ENCODE data around the gene PCBP3. TPM values are rescaled to one million over a fixed set of nuclear protein-coding genes. Genes with fewer than 3 reads are reported as not detected.

Gene PCBP3
- total RNA-seq, 1 experiment from 2014 or later: not detected

GRCh38 chr21:45629046-45629981, 14.2 kb upstream of the PCBP3 start:
- TF ChIP-seq POLR2AphosphoS5 (IDR thresholded peaks at IDR 0.05; ENCODE audit: low read depth, low read length) (no peak), SIN3A (IDR thresholded peaks at IDR 0.05; ENCODE audit: borderline replicate concordance, insufficient read depth, low read depth, low read length) (no peak), REST (IDR thresholded peaks at IDR 0.05; ENCODE audit: insufficient read depth in 1 of 2, low read depth in 2 of 2, low read length in 1 of 2) (no peak), CTCF (IDR thresholded peaks at IDR 0.05) (no peak), TCF7L2 (IDR thresholded peaks at IDR 0.05; ENCODE audit: low read depth, low read length) (no peak)
- ATAC-seq (no peak), DNase-seq (ENCODE audit: low read depth, low spot score) (no peak)
- ChIA-PET POLR2A (no interaction called here), CTCF (no interaction called here)
- H3K9me3 ChIP-seq (ENCODE audit: control insufficient read depth, insufficient read depth, low read depth, low read length): no peaks in the 10 kb centered on the region
- no peak overlapping the region for H3K27ac ChIP-seq (ENCODE audit: low read length)
- intact Hi-C loops (cut with micrococcal nuclease; ENCODE audit: unreplicated experiment) (no loop called here), in situ Hi-C loops (cut with HindIII; ENCODE audit: low pct_unique_long_range_greater_than_20kb, low sequenced_read_pairs) (no loop called here)
- no peaks in the 10 kb centered on the region for H3K36me3 ChIP-seq (ENCODE audit: control insufficient read depth, insufficient read depth, low read length)
- H3K4me3 ChIP-seq (ENCODE audit: low read depth in 2 of 2, low read length in 2 of 2): no peak overlapping the region
- no peaks in the 10 kb centered on the region for H3K27me3 ChIP-seq (ENCODE audit: control insufficient read depth, insufficient read depth, low read length)
- no peaks in the 10 kb centered on the region for H3K4me1 ChIP-seq (ENCODE audit: control insufficient read depth, insufficient read depth, low read length)
- no TSS peak for BruUV-seq (replicated peaks)

- BruUV-seq (replicated peaks): no TSS peak
- in situ Hi-C loops (cut with HindIII; ENCODE audit: low pct_unique_long_range_greater_than_20kb, low sequenced_read_pairs): no loop called here
- Histone ChIP-seq H3K27me3 (ENCODE audit: control insufficient read depth, insufficient read depth, low read length) (no peaks in the 10 kb centered on the region), H3K9me3 (ENCODE audit: control insufficient read depth, insufficient read depth, low read depth, low read length) (no peaks in the 10 kb centered on the region), H3K36me3 (ENCODE audit: control insufficient read depth, insufficient read depth, low read length) (no peaks in the 10 kb centered on the region), H3K4me1 (ENCODE audit: control insufficient read depth, insufficient read depth, low read length) (no peaks in the 10 kb centered on the region), H3K27ac (ENCODE audit: low read length) (no peak overlapping the region), H3K4me3 (ENCODE audit: low read depth in 2 of 2, low read length in 2 of 2) (no peak overlapping the region)
- ChIA-PET POLR2A (interaction anchor here (0.6 kb wide), 1 partner anchor 1764 kb away, joined by 5 read pairs; no protein-coding TSS in a partner anchor), CTCF (no interaction called here)
- intact Hi-C loops (cut with micrococcal nuclease; ENCODE audit: unreplicated experiment): no loop called here
- DNase-seq (ENCODE audit: low read depth, low spot score) (no peak), ATAC-seq (no peak)
- TF ChIP-seq POLR2AphosphoS5 (IDR thresholded peaks at IDR 0.05; ENCODE audit: low read depth, low read length) (no peak), REST (IDR thresholded peaks at IDR 0.05; ENCODE audit: insufficient read depth in 1 of 2, low read depth in 2 of 2, low read length in 1 of 2) (no peak), SIN3A (IDR thresholded peaks at IDR 0.05; ENCODE audit: borderline replicate concordance, insufficient read depth, low read depth, low read length) (no peak), TCF7L2 (IDR thresholded peaks at IDR 0.05; ENCODE audit: low read depth, low read length) (no peak), CTCF (IDR thresholded peaks at IDR 0.05) (no peak)
These were observed 13.3 kb upstream of the PCBP3 start for GRCh38 chr21:45630066-45630694.

Data from Panc1 (cell line).